GM13977 (cell line): ENCODE results near the gene TSPAN11.

Source experiments
- DNase-seq: peaks from one replicate; pipeline ENCODE4 v3.0.0; 2012; ENCODE audit warnings: low spot score
- CTCF ChIP-seq: IDR thresholded peaks from 2 replicates; pipeline ENCODE4 v1.5.1; 2012; ENCODE audit warnings: mild to moderate bottlenecking, control low read depth; ENCODE audit not compliant: insufficient read depth; ENCODE audit errors: extremely low read depth, missing control alignments
- in situ Hi-C: fragments of 300-500 bp; cut with MboI; formaldehyde crosslinking; loops from one replicate; pipeline ENCODE4 v1.12.0; 2022; ENCODE audit warnings: low sequenced_read_pairs, low pct_unique_long_range_greater_than_20kb, mixed read lengths, inconsistent platforms; ENCODE audit not compliant: unreplicated experiment

The TSPAN11 gene

GRCh38 chr12:30979371-30980259 lies 53.1 kb downstream of the TSPAN11 start:
- in situ Hi-C loops, result no loop called here
- no peak for DNase-seq
- TF ChIP-seq CTCF, result no peak

- no peak for DNase-seq
- in situ Hi-C loops, result no loop called here
- no peak for TF ChIP-seq CTCF
These were observed 54.6 kb downstream of the TSPAN11 start for GRCh38 chr12:30980955-30981662.

GRCh38 chr12:30982413-30982812 lies 55.9 kb downstream of the TSPAN11 start:
- no peak for DNase-seq
- in situ Hi-C loops, result no loop called here
- no peak for TF ChIP-seq CTCF

DNA sequence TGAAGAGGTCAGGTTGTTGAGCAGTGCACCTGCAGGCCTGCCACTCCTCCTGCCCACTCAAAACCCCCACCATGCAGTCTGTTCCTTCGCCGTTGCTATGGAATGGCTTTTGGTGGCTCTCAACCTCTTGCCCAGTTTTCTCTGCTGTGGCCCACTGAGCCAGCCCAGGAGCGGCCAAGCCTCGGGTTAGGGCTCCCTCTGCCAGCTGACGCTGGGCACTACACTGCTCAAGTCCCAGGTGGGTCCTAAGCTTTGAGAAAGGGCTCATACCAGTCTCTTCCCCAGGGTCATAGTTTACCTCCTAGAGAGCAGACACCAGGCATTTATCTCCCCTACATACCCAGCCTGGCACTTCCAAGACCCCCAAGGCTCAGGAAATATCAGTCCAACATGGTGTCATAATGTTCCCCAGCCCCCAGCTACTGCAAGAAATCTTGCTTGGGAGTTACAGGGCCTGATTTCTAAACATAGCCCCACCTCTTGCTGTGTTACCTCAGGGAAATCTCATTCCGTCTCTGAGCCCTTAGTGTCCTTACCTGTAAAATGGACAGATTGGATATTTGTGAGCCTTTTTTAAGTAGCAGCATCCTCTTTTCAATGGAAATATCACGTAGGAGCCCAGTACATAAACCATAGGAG lies 59.4 kb downstream of the TSPAN11 start:
- peak; percentile 81 for TF ChIP-seq CTCF
- in situ Hi-C loops, result no loop called here
- peak; percentile 82 for DNase-seq

GRCh38 chr12:30988086-30988485 lies 61.5 kb downstream of the TSPAN11 start:
- no peak for DNase-seq
- in situ Hi-C loops, result no loop called here
- TF ChIP-seq CTCF, result no peak

GRCh38 chr12:30988646-30989286 lies 62.2 kb downstream of the TSPAN11 start:
- in situ Hi-C loops, result no loop called here
- no peak for DNase-seq
- no peak for TF ChIP-seq CTCF
